GM18508 (cell line): ENCODE results near the gene RHOG.

Experiments used
- ATAC-seq: cut with Tn5 transposase; IDR thresholded peaks from one replicate; pipeline ENCODE4 v1.9.1; 2021; ENCODE audit warnings: moderate number of reproducible peaks; ENCODE audit not compliant: insufficient read depth, unreplicated experiment

The RHOG gene

GRCh38 chr11:3860375-3860774 lies 19.6 kb upstream of the RHOG start:
- no peak for ATAC-seq

- ATAC-seq = no peak
These were observed 18.7 kb upstream of the RHOG start for GRCh38 chr11:3859373-3859881.

- no peak for ATAC-seq
These were observed 16.9 kb upstream of the RHOG start for GRCh38 chr11:3857628-3858027.

- ATAC-seq = no peak
These were observed 16.2 kb upstream of the RHOG start for GRCh38 chr11:3856856-3857553.

- peak; percentile 10 for ATAC-seq
These were observed 15.2 kb upstream of the RHOG start for GRCh38 chr11:3855808-3856491.

- ATAC-seq = peak; percentile 38
These were observed 14.4 kb upstream of the RHOG start, which contains the start of gene STIM1 for GRCh38 chr11:3854977-3855807. Gene STIM1 (plus strand): TSS chr11:3855664. CDS start chr11:3856271, 607 bp downstream.

GRCh38 chr11:3854660-3854976 lies 13.9 kb upstream of the RHOG start:
- no peak for ATAC-seq

- ATAC-seq = no peak
These were observed 13.3 kb upstream of the RHOG start for GRCh38 chr11:3853899-3854659.

- no peak for ATAC-seq
These were observed 12.7 kb upstream of the RHOG start for GRCh38 chr11:3853545-3853842.

- no peak for ATAC-seq
These were observed 8.6 kb upstream of the RHOG start for GRCh38 chr11:3849297-3849874.

GRCh38 chr11:3845670-3846069 lies 4.9 kb upstream of the RHOG start:
- no peak for ATAC-seq

- ATAC-seq = no peak
These were observed 4.5 kb upstream of the RHOG start for GRCh38 chr11:3845246-3845645.

- no peak for ATAC-seq
These were observed 2.6 kb upstream of the RHOG start for GRCh38 chr11:3843326-3843725.

GRCh38 chr11:3841426-3842350 lies 929 bp upstream of the RHOG start:
- ATAC-seq = peak; percentile 44

- ATAC-seq = no peak
These were observed 522 bp downstream of the RHOG start for GRCh38 chr11:3840004-3840869.

- no peak for ATAC-seq
These were observed 2.3 kb downstream of the RHOG start for GRCh38 chr11:3838504-3838903.

- ATAC-seq = no peak
These were observed 3.0 kb downstream of the RHOG start for GRCh38 chr11:3837793-3838192.

GRCh38 chr11:3836903-3837302 lies 3.9 kb downstream of the RHOG start:
- no peak for ATAC-seq
